HCT116 (cell line): ENCODE data around the gene DIO1. TPM values are rescaled to one million over a fixed set of nuclear protein-coding genes. Genes with fewer than 3 reads are reported as not detected.

Experiments used
- ATAC-seq: fragments of 200-7000 bp; cut with Tn5 transposase; 2 replicates; pipeline ENCODE4 v1.9.1; 2020; ENCODE audit warnings: mild to moderate bottlenecking, moderate library complexity
- BruUV-seq: library from RNA; stranded (reverse); fragments of 400-500 nt; replicated peaks from 2 replicates; lab custom pipeline; 2021; lab: Mats Ljungman, UMichigan
- CTCF ChIA-PET: fragments of 300-600 bp; sonication (Branson Sonifier 250); formaldehyde crosslinking; loops from one replicate; lab custom pipeline; 2021; ENCODE audit warnings: antibody characterized with exemption; lab: Charles Lee
- POLR2A ChIA-PET: fragments of 300-600, 350-600 bp; sonication (Branson Sonifier 250); formaldehyde crosslinking; loops from one replicate; lab custom pipeline; 2021; ENCODE audit warnings: antibody characterized with exemption; lab: Charles Lee
- RAD21 ChIA-PET, 2 experiments: fragments of 300-600 bp; sonication (Branson Sonifier 250); formaldehyde crosslinking; loops; one replicate each; lab custom pipeline; 2023; ENCODE audit warnings: low total read pairs in 2 of 2; ENCODE audit not compliant: uncharacterized antibody in 2 of 2, unreplicated experiment in 2 of 2, low non-redundant PET in 1 of 2; lab: Charles Lee
- DNase-seq: peaks from one replicate; pipeline ENCODE4 v3.0.0-alpha.2; 2010; ENCODE audit warnings: low read depth, low spot score
- H2AFZ ChIP-seq: fragments of 200-600 bp; shearing (Covaris generic), sonication (generic); 2 replicates; pipeline ENCODE4 v1.6.1; 2017; ENCODE audit warnings: low read depth, mixed run types, mixed read lengths, antibody characterized with exemption, low read length; ENCODE audit not compliant: poor library complexity, severe bottlenecking
- H3K27ac ChIP-seq: 2 replicates; pipeline ENCODE4 v1.5.1; 2012; ENCODE audit warnings: low read depth, low read length
- H3K27me3 ChIP-seq: fragments of 200-600 bp; sonication (generic); 2 replicates; pipeline ENCODE4 v1.6.1; 2016; ENCODE audit warnings: mixed run types, low read length, mixed read lengths; ENCODE audit not compliant: insufficient read depth
- H3K36me3 ChIP-seq, 2 experiments: fragments of 200-500 bp in 1 of 2; fragments of 200-600 bp in 1 of 2; sonication (Bioruptor generic) in 1 of 2; sonication (generic) in 1 of 2; 2 replicates each; pipeline versions ENCODE4 v1.5.1 to v1.6.1; 2014 to 2016; ENCODE audit warnings: low read length in 2 of 2, inconsistent platforms in 1 of 2, mixed read lengths in 1 of 2, mixed run types in 1 of 2; ENCODE audit not compliant: insufficient read depth in 2 of 2, control insufficient read depth in 1 of 2
- H3K4me1 ChIP-seq, 2 experiments: fragments of 200-600 bp in 1 of 2; sonication (generic) in 1 of 2; 2 replicates each; pipeline versions ENCODE4 v1.5.1 to v1.6.1; 2012 to 2017; ENCODE audit warnings: low read length in 2 of 2, inconsistent platforms in 1 of 2, mild to moderate bottlenecking in 1 of 2, mixed read lengths in 1 of 2, mixed run types in 1 of 2, moderate library complexity in 1 of 2; ENCODE audit not compliant: insufficient read depth in 2 of 2, control insufficient read depth in 1 of 2
- H3K4me2 ChIP-seq: fragments of 200-600 bp; sonication (generic); 2 replicates; pipeline ENCODE4 v1.6.1; 2017; ENCODE audit warnings: mixed run types, low read length, mixed read lengths
- H3K4me3 ChIP-seq, 2 experiments: fragments of 200-600 bp in 1 of 2; sonication (generic) in 1 of 2; replicated peaks in 1 of 2; 2 replicates each; pipeline ENCODE4 v1.5.1; 2011 to 2016; ENCODE audit warnings: low read length in 2 of 2, control low read depth in 1 of 2, low read depth in 1 of 2, mild to moderate bottlenecking in 1 of 2, mixed read lengths in 1 of 2, mixed run types in 1 of 2
- H3K79me2 ChIP-seq: fragments of 200-600 bp; sonication (generic); 2 replicates; pipeline ENCODE4 v1.6.1; 2017; ENCODE audit warnings: mild to moderate bottlenecking, mixed run types, low read length, moderate library complexity, mixed read lengths; ENCODE audit not compliant: insufficient read depth
- H3K9ac ChIP-seq: fragments of 200-600 bp; sonication (generic); 2 replicates; pipeline ENCODE4 v1.6.1; 2016; ENCODE audit warnings: low read length, mixed read lengths
- H3K9me2 ChIP-seq: fragments of 200-600 bp; sonication (generic), shearing (Covaris generic); 2 replicates; pipeline ENCODE4 v1.6.1; 2017; ENCODE audit warnings: mixed run types, mild to moderate bottlenecking, moderate library complexity; ENCODE audit not compliant: insufficient read depth
- H3K9me3 ChIP-seq, 2 experiments: fragments of 200-500 bp in 1 of 2; fragments of 200-600 bp in 1 of 2; sonication (Bioruptor generic) in 1 of 2; sonication (generic) in 1 of 2; 2 replicates each; pipeline ENCODE4 v1.6.1; 2014 to 2017; ENCODE audit warnings: low read length in 2 of 2, mixed read lengths in 2 of 2, inconsistent platforms in 1 of 2, low read depth in 1 of 2, mild to moderate bottlenecking in 1 of 2, mixed run types in 1 of 2, moderate library complexity in 1 of 2; ENCODE audit not compliant: control insufficient read depth in 1 of 2, insufficient read depth in 1 of 2
- H4K20me1 ChIP-seq: fragments of 200-600 bp; sonication (generic), shearing (Covaris generic); 2 replicates; pipeline ENCODE4 v1.6.1; 2017; ENCODE audit warnings: mixed run types, mild to moderate bottlenecking, moderate library complexity; ENCODE audit not compliant: insufficient read depth
- CTCF ChIP-seq, 3 experiments: fragments of 200-600 bp in 1 of 3; sonication (generic) in 1 of 3; IDR thresholded peaks in 2 of 3; conservative IDR thresholded peaks in 1 of 3; 2 replicates each; pipeline ENCODE4 v1.5.1; 2012 to 2017; ENCODE audit warnings: low read depth in 2 of 3, low read length in 2 of 3, antibody characterized with exemption in 1 of 3, borderline replicate concordance in 1 of 3, control low read depth in 1 of 3, mild to moderate bottlenecking in 1 of 3, mixed read lengths in 1 of 3, mixed run types in 1 of 3, moderate library complexity in 1 of 3; ENCODE audit not compliant: insufficient read depth in 1 of 3
- EGR1 ChIP-seq: IDR thresholded peaks from 2 replicates; pipeline ENCODE4 v1.6.1; 2012; ENCODE audit warnings: low read depth
- POLR2AphosphoS5 ChIP-seq: IDR thresholded peaks from 2 replicates; pipeline ENCODE4 v1.6.1; 2011; ENCODE audit warnings: mild to moderate bottlenecking, low read depth, low read length, moderate library complexity
- SIN3A ChIP-seq: IDR thresholded peaks from 2 replicates; pipeline ENCODE4 v1.6.1; 2012; ENCODE audit warnings: low read depth
- ZFX ChIP-seq: fragments of 450-650 bp; IDR thresholded peaks from 2 replicates; pipeline ENCODE4 v1.6.1; 2017
- intact Hi-C: fragments of 100-400 bp; cut with micrococcal nuclease; formaldehyde crosslinking; loops from 2 replicates; pipeline ENCODE4 v1.10.0; 2022
- total RNA-seq: library from RNA; stranded (reverse); gene quantifications from one replicate; pipeline ENCODE4 v1.2.1, GENCODE V29; 2021; ENCODE audit not compliant: unreplicated experiment

DIO1 gene
- total RNA-seq, 1 experiment from 2014 or later = not detected

- H3K4me3 ChIP-seq = peak within 1 kb of the TSS; percentile 83 to 87
- intact Hi-C loops = loop anchor here (2.0 kb wide), 1 partner anchor 58 kb away; the partner anchor contains the start of gene YIPF1
- H2AFZ ChIP-seq = no peak within 1 kb of the TSS
- TF ChIP-seq EGR1 (peak; percentile 56), CTCF (IDR thresholded peaks at IDR 0.05 in 2 of 3, conservative IDR thresholded peaks at IDR 0.05 in 1 of 3; ENCODE audit: borderline replicate concordance in 1 of 3, insufficient read depth in 1 of 3, low read depth in 2 of 3, low read length in 2 of 3) (peak in 2 of 3 experiments; percentile 10 to 36; a peak in 1 of 6 replicates), ZFX (peak; percentile 53), SIN3A (no peak), POLR2AphosphoS5 (peak; percentile 15; the same call in 1 of the 2 replicates)
- RAD21 ChIA-PET = interaction anchor here in 1 of 2 experiments (1.3 kb wide), 1 partner anchor 86 kb away, joined by 6 read pairs; no protein-coding TSS in a partner anchor
- no TSS peak for BruUV-seq
- H4K20me1 ChIP-seq = no peaks in the 10 kb centered on the region
- no peaks in the 10 kb centered on the region for H3K27me3 ChIP-seq
- H3K4me1 ChIP-seq = peaks cover 10 to 30% of the 10 kb centered on the region in 2 experiments; a peak in 3 of 4 replicates
- peaks cover 76% of the 10 kb centered on the region for H3K79me2 ChIP-seq
- POLR2A ChIA-PET = interaction anchor here (0.6 to 1.7 kb wide), 6 partner anchors 10 to 709 kb away, joined by 3 to 9 read pairs (median 3); partner anchors contain the start of gene NDC1
- no peaks in the 10 kb centered on the region for H3K9me2 ChIP-seq
- CTCF ChIA-PET = interaction anchor here (0.8 to 1.9 kb wide), 8 partner anchors 13 to 86 kb away, joined by 3 to 22 read pairs (median 7); partner anchors contain the start of gene YIPF1
- ATAC-seq (peak; percentile 77), DNase-seq (no peak)
- peaks cover 8% of the 10 kb centered on the region in 2 experiments; a peak in 2 of 4 replicates for H3K36me3 ChIP-seq
- H3K4me2 ChIP-seq = peak within 1 kb of the TSS; percentile 78
- peak within 1 kb of the TSS; percentile 79 for H3K9ac ChIP-seq
- H3K27ac ChIP-seq = peak within 1 kb of the TSS; percentile 73
- no peaks in the 10 kb centered on the region for H3K9me3 ChIP-seq
These were observed 52.5 kb downstream of the DIO1 start, which contains the start of gene LRRC42 for GRCh38 chr1:53946252-53947171. LRRC42 (plus strand) TSS chr1:53946350; CDS start chr1:53952000, 5,650 bp downstream.
